WTC11 (cell line): Measurements from ENCODE around the gene SNIP1. TPM values are rescaled to one million over a fixed set of nuclear protein-coding genes. Genes with fewer than 3 reads are reported as not detected.

Experiments
- ATAC-seq: fragments of 200-7000 bp; cut with Tn5 transposase; 2 replicates; pipeline ENCODE4 v1.10.0; 2021; ENCODE audit warnings: mild to moderate bottlenecking, moderate library complexity
- CTCF ChIA-PET: fragments of 300-600 bp; sonication (Branson Sonifier 250); formaldehyde crosslinking; loops from one replicate; lab custom pipeline; 2021; ENCODE audit warnings: antibody characterized with exemption; lab: Charles Lee
- POLR2A ChIA-PET: fragments of 350-600 bp; sonication (Branson Sonifier 250); formaldehyde crosslinking; loops from one replicate; lab custom pipeline; 2021; ENCODE audit warnings: antibody characterized with exemption; lab: Charles Lee
- DNase-seq: peaks from one replicate; pipeline ENCODE4 v3.0.0; 2021; ENCODE audit warnings: low spot score
- H3K27ac Mint-ChIP-seq: 2 replicates; pipeline ENCODE4 v1.8.0; 2021; ENCODE audit warnings: mixed read lengths
- H3K27me3 Mint-ChIP-seq: 2 replicates; pipeline ENCODE4 v1.8.0; 2021; ENCODE audit warnings: low read depth, mild to moderate bottlenecking, moderate library complexity, mixed read lengths
- H3K36me3 Mint-ChIP-seq: 2 replicates; pipeline ENCODE4 v1.8.0; 2021; ENCODE audit warnings: mixed read lengths
- H3K4me1 Mint-ChIP-seq: 2 replicates; pipeline ENCODE4 v1.8.0; 2022; ENCODE audit warnings: mixed read lengths
- H3K4me3 Mint-ChIP-seq: 2 replicates; pipeline ENCODE4 v1.8.0; 2021; ENCODE audit warnings: mild to moderate bottlenecking, moderate library complexity, mixed read lengths
- H3K9me3 Mint-ChIP-seq: 2 replicates; pipeline ENCODE4 v1.8.0; 2021; ENCODE audit warnings: mixed read lengths
- ATF3 ChIP-seq: sonication (generic); formaldehyde crosslinking; conservative IDR thresholded peaks from 2 replicates; pipeline ENCODE4 v1.8.1; 2022; ENCODE audit warnings: mild to moderate bottlenecking, missing genetic modification reagents
- CREM ChIP-seq: sonication (generic); formaldehyde crosslinking; IDR thresholded peaks from 2 replicates; pipeline ENCODE4 v1.8.1; 2022; ENCODE audit warnings: mild to moderate bottlenecking, missing genetic modification reagents, moderate library complexity
- ELF4 ChIP-seq: sonication (generic); formaldehyde crosslinking; IDR thresholded peaks from 2 replicates; pipeline ENCODE4 v1.8.1; 2022; ENCODE audit warnings: low read depth, mild to moderate bottlenecking, moderate library complexity, missing genetic modification reagents
- EMX1 ChIP-seq: fragments of 250-450 bp; sonication (Bioruptor Pico); IDR thresholded peaks from 2 replicates; pipeline ENCODE4 v1.8.0; 2021; ENCODE audit warnings: mild to moderate bottlenecking
- FOXJ3 ChIP-seq: sonication (generic); formaldehyde crosslinking; IDR thresholded peaks from 2 replicates; pipeline ENCODE4 v1.9.0; 2021; ENCODE audit warnings: missing genetic modification reagents, mild to moderate bottlenecking, borderline replicate concordance
- FOXK1 ChIP-seq: sonication (generic); formaldehyde crosslinking; IDR thresholded peaks from 2 replicates; pipeline ENCODE4 v1.8.0; 2022; ENCODE audit warnings: mild to moderate bottlenecking, moderate library complexity, missing genetic modification reagents
- FOXP4 ChIP-seq: sonication (generic); formaldehyde crosslinking; IDR thresholded peaks from 2 replicates; pipeline ENCODE4 v1.8.0; 2022; ENCODE audit warnings: mild to moderate bottlenecking, missing genetic modification reagents
- GABPB1 ChIP-seq: sonication (generic); formaldehyde crosslinking; IDR thresholded peaks from 2 replicates; pipeline ENCODE4 v1.8.1; 2023; ENCODE audit warnings: mild to moderate bottlenecking, missing genetic modification reagents
- GTF2I ChIP-seq: fragments of 250-450 bp; sonication (Bioruptor Pico); conservative IDR thresholded peaks from 2 replicates; pipeline ENCODE4 v1.4.0; 2021; ENCODE audit warnings: mild to moderate bottlenecking
- HMGA2 ChIP-seq: fragments of 250-450 bp; sonication (Bioruptor Pico); IDR thresholded peaks from 2 replicates; pipeline ENCODE4 v1.4.0; 2021; ENCODE audit warnings: mild to moderate bottlenecking, moderate library complexity
- IRF2 ChIP-seq: sonication (generic); formaldehyde crosslinking; IDR thresholded peaks from 2 replicates; pipeline ENCODE4 v1.8.0; 2022; ENCODE audit warnings: low read depth, missing genetic modification reagents, borderline replicate concordance
- KAT7 ChIP-seq: sonication (generic); formaldehyde crosslinking; IDR thresholded peaks from 2 replicates; pipeline ENCODE4 v1.8.1; 2023; ENCODE audit warnings: missing genetic modification reagents, mild to moderate bottlenecking, borderline replicate concordance
- MYBL2 ChIP-seq: sonication (generic); formaldehyde crosslinking; IDR thresholded peaks from 2 replicates; pipeline ENCODE4 v1.8.1; 2023; ENCODE audit warnings: mild to moderate bottlenecking, moderate library complexity, missing genetic modification reagents
- RORB ChIP-seq: fragments of 250-450 bp; sonication (Bioruptor Pico); IDR thresholded peaks from 2 replicates; pipeline ENCODE4 v1.9.0; 2021; ENCODE audit warnings: mild to moderate bottlenecking
- SMAD3 ChIP-seq: sonication (generic); formaldehyde crosslinking; IDR thresholded peaks from 2 replicates; pipeline ENCODE4 v1.8.0; 2022; ENCODE audit warnings: missing genetic modification reagents, mild to moderate bottlenecking, borderline replicate concordance
- TCF7 ChIP-seq: sonication (generic); formaldehyde crosslinking; IDR thresholded peaks from 2 replicates; pipeline ENCODE4 v1.8.0; 2022; ENCODE audit warnings: mild to moderate bottlenecking, low read depth, missing genetic modification reagents, moderate library complexity
- ZNF138 ChIP-seq: sonication (generic); formaldehyde crosslinking; conservative IDR thresholded peaks from 2 replicates; pipeline ENCODE4 v1.8.1; 2022; ENCODE audit warnings: mild to moderate bottlenecking, moderate library complexity, missing genetic modification reagents
- ZNF416 ChIP-seq: fragments of 250-450 bp; sonication (Bioruptor Pico); IDR thresholded peaks from 2 replicates; pipeline ENCODE4 v1.9.0; 2021; ENCODE audit warnings: mild to moderate bottlenecking, inconsistent platforms
- total RNA-seq: library from RNA; stranded (reverse); gene quantifications from 3 replicates; pipeline ENCODE4 v1.2.3, GENCODE V29; 2021
- TF ChIP-seq, protein P1 (sequence below): fragments of 250-450 bp; sonication (Bioruptor Pico); IDR thresholded peaks from 2 replicates; pipeline ENCODE4 v1.9.0; 2021; ENCODE audit warnings: mild to moderate bottlenecking, borderline replicate concordance
- TF ChIP-seq, protein P2 (sequence below): sonication (generic); formaldehyde crosslinking; IDR thresholded peaks from 2 replicates; pipeline ENCODE4 v1.8.1; 2022; ENCODE audit warnings: low read depth, missing genetic modification reagents, borderline replicate concordance

Gene SNIP1
- total RNA-seq, 1 experiment from 2014 or later: 18.3 TPM

DNA sequence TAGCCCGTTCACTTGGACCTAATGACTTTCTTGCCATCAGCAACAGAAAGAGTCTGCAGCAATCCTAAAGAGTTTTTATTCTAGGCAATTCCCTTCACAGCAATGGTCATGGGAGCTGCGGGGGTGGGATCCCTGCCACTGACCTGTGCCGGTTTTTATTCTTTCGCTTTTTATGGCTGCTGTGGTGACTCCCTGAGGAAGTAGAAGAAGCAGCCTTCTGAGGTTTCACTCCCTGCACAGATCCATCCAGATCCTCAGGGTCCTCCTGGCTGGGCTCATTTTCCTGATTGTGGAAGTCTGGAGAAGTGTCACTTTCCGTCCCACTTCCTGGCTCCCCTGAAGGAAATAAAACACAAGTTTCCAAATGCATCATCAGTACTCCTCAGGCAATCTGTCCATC, 52.4 kb downstream of the SNIP1 start:
- CTCF ChIA-PET: interaction anchor here (3.1 kb wide), 1 partner anchor 13 kb away, joined by 11 read pairs; the partner anchor contains the start of gene MEAF6
- H3K4me1 Mint-ChIP-seq: no peaks in the 10 kb centered on the region
- peaks cover 32% of the 10 kb centered on the region for H3K36me3 Mint-ChIP-seq
- H3K4me3 Mint-ChIP-seq: no peak overlapping the region
- POLR2A ChIA-PET: no interaction called here
- no peak for DNase-seq
- no peaks in the 10 kb centered on the region for H3K9me3 Mint-ChIP-seq
- H3K27ac Mint-ChIP-seq: no peak overlapping the region
- ATAC-seq: no peak
- H3K27me3 Mint-ChIP-seq: no peaks in the 10 kb centered on the region
- TF ChIP-seq, protein P1, sequence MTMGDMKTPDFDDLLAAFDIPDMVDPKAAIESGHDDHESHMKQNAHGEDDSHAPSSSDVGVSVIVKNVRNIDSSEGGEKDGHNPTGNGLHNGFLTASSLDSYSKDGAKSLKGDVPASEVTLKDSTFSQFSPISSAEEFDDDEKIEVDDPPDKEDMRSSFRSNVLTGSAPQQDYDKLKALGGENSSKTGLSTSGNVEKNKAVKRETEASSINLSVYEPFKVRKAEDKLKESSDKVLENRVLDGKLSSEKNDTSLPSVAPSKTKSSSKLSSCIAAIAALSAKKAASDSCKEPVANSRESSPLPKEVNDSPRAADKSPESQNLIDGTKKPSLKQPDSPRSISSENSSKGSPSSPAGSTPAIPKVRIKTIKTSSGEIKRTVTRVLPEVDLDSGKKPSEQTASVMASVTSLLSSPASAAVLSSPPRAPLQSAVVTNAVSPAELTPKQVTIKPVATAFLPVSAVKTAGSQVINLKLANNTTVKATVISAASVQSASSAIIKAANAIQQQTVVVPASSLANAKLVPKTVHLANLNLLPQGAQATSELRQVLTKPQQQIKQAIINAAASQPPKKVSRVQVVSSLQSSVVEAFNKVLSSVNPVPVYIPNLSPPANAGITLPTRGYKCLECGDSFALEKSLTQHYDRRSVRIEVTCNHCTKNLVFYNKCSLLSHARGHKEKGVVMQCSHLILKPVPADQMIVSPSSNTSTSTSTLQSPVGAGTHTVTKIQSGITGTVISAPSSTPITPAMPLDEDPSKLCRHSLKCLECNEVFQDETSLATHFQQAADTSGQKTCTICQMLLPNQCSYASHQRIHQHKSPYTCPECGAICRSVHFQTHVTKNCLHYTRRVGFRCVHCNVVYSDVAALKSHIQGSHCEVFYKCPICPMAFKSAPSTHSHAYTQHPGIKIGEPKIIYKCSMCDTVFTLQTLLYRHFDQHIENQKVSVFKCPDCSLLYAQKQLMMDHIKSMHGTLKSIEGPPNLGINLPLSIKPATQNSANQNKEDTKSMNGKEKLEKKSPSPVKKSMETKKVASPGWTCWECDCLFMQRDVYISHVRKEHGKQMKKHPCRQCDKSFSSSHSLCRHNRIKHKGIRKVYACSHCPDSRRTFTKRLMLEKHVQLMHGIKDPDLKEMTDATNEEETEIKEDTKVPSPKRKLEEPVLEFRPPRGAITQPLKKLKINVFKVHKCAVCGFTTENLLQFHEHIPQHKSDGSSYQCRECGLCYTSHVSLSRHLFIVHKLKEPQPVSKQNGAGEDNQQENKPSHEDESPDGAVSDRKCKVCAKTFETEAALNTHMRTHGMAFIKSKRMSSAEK: no peak
- no peak for TF ChIP-seq GABPB1 (CRISPR knock-in tag)
- TF ChIP-seq IRF2 (CRISPR knock-in tag): no peak
- TF ChIP-seq RORB (CRISPR knock-in tag): no peak
- TF ChIP-seq FOXK1 (CRISPR knock-in tag): no peak

GRCh38 chr1:37498872-37499617, 55.0 kb downstream of the SNIP1 start:
- ATAC-seq (no peak), DNase-seq (no peak)
- ChIA-PET CTCF (interaction anchor here (1.0 to 1.8 kb wide), 4 partner anchors 11 to 64 kb away, joined by 3 to 10 read pairs (median 7); partner anchors contain the start of gene MEAF6), POLR2A (no interaction called here)
- no peaks in the 10 kb centered on the region for H3K4me1 Mint-ChIP-seq
- no peaks in the 10 kb centered on the region for H3K27me3 Mint-ChIP-seq
- no peak overlapping the region for H3K27ac Mint-ChIP-seq
- H3K36me3 Mint-ChIP-seq: peaks cover 29% of the 10 kb centered on the region
- TF ChIP-seq FOXP4 (CRISPR knock-in tag) (no peak), SMAD3 (no peak)
- TF ChIP-seq, all 79 proteins: peak for 0
- Mint-ChIP-seq H3K4me3 (no peak overlapping the region), H3K9me3 (no peaks in the 10 kb centered on the region)

GRCh38 chr1:37497832-37498231, 56.3 kb downstream of the SNIP1 start:
- ChIA-PET POLR2A (no interaction called here), CTCF (interaction anchor here (0.9 to 1.8 kb wide), 2 partner anchors 10 to 39 kb away, joined by 3 to 10 read pairs; no protein-coding TSS in a partner anchor)
- Mint-ChIP-seq H3K27ac (no peak overlapping the region), H3K36me3 (peaks cover 39% of the 10 kb centered on the region), H3K4me1 (no peaks in the 10 kb centered on the region), H3K4me3 (no peak overlapping the region), H3K27me3 (no peaks in the 10 kb centered on the region), H3K9me3 (no peaks in the 10 kb centered on the region)
- ATAC-seq: no peak
- DNase-seq: no peak
- TF ChIP-seq ELF4 (CRISPR knock-in tag) (no peak), HMGA2 (CRISPR knock-in tag) (no peak), CREM (CRISPR knock-in tag) (no peak), ZNF138 (CRISPR knock-in tag) (no peak), TCF7 (CRISPR knock-in tag) (no peak), GTF2I (no peak), FOXJ3 (CRISPR knock-in tag) (no peak), KAT7 (CRISPR knock-in tag) (no peak), ZNF416 (no peak), ATF3 (CRISPR knock-in tag) (no peak), MYBL2 (CRISPR knock-in tag) (no peak), IRF2 (CRISPR knock-in tag) (no peak), FOXP4 (CRISPR knock-in tag) (no peak), EMX1 (CRISPR knock-in tag) (no peak), SMAD3 (no peak)
- TF ChIP-seq, protein P2, sequence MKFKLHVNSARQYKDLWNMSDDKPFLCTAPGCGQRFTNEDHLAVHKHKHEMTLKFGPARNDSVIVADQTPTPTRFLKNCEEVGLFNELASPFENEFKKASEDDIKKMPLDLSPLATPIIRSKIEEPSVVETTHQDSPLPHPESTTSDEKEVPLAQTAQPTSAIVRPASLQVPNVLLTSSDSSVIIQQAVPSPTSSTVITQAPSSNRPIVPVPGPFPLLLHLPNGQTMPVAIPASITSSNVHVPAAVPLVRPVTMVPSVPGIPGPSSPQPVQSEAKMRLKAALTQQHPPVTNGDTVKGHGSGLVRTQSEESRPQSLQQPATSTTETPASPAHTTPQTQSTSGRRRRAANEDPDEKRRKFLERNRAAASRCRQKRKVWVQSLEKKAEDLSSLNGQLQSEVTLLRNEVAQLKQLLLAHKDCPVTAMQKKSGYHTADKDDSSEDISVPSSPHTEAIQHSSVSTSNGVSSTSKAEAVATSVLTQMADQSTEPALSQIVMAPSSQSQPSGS (CRISPR knock-in tag): no peak
